ENCODE data around the gene MACF1.

Gene MACF1

GRCh38 chr1:39478126-39478915 lies 273.8 kb downstream of the MACF1 start:
- no peak for DNase-seq (ENCODE audit: low spot score)
- TF ChIP-seq CTCF (IDR thresholded peaks at IDR 0.05; ENCODE audit: extremely low read depth, missing control alignments), result no peak

GRCh38 chr1:39481289-39481688 lies 276.8 kb downstream of the MACF1 start:
- DNase-seq (ENCODE audit: low spot score), result no peak
- no peak for TF ChIP-seq CTCF (IDR thresholded peaks at IDR 0.05; ENCODE audit: extremely low read depth, missing control alignments)

GRCh38 chr1:39483276-39483675 lies 278.8 kb downstream of the MACF1 start:
- TF ChIP-seq CTCF (IDR thresholded peaks at IDR 0.05; ENCODE audit: extremely low read depth, missing control alignments), result no peak
- no peak for DNase-seq (ENCODE audit: low spot score)

- no peak for TF ChIP-seq CTCF (IDR thresholded peaks at IDR 0.05; ENCODE audit: extremely low read depth, missing control alignments)
- no peak for DNase-seq (ENCODE audit: low spot score)
These were observed 280.1 kb downstream of the MACF1 start for GRCh38 chr1:39484564-39484963.

- no peak for TF ChIP-seq CTCF (IDR thresholded peaks at IDR 0.05; ENCODE audit: extremely low read depth, missing control alignments)
- no peak for DNase-seq (ENCODE audit: low spot score)
These were observed 280.7 kb downstream of the MACF1 start for GRCh38 chr1:39485046-39485803.

- DNase-seq (ENCODE audit: low spot score), result no peak
These were observed 283.6 kb downstream of the MACF1 start for GRCh38 chr1:39488012-39488545.

More at GRCh38 chr1:39488012-39488545, 283.6 kb downstream of the MACF1 start:
- TF ChIP-seq CTCF (IDR thresholded peaks at IDR 0.05; ENCODE audit: extremely low read depth, missing control alignments), result no peak
